Activated naive CD4-positive, alpha-beta T cell treated with anti-CD3 and anti-CD28 coated beads for 36 hours (primary cell): ENCODE measurements around the gene PDAP1. TPM values are rescaled to one million over a fixed set of nuclear protein-coding genes. Genes with fewer than 3 reads are reported as not detected.
A peak's percentile ranks its signal among the peaks of the same experiment; 100 is the strongest.
"Not testable (repeated sequence)": the region's sequence is repeated elsewhere in the genome, so short reads cannot be mapped to it uniquely, and the experiment has no call there.

Experiments
- CTCF ChIA-PET: fragments of 350-600 bp; sonication (Branson Sonifier 250); formaldehyde crosslinking; loops from one replicate; lab custom pipeline; 2021; ENCODE audit warnings: antibody characterized with exemption; lab: Charles Lee
- DNase-seq: peaks from one replicate; pipeline ENCODE4 v3.0.0-alpha.2; 2020
- H3K27ac Mint-ChIP-seq: one replicate; pipeline ENCODE4 v1.8.0; 2021; ENCODE audit warnings: mild to moderate bottlenecking, mixed read lengths
- H3K27me3 Mint-ChIP-seq: one replicate; pipeline ENCODE4 v1.8.0; 2021; ENCODE audit warnings: low read depth, mixed read lengths
- H3K36me3 Mint-ChIP-seq: one replicate; pipeline ENCODE4 v1.8.0; 2021; ENCODE audit warnings: low read depth, mixed read lengths
- H3K4me1 Mint-ChIP-seq: one replicate; pipeline ENCODE4 v1.8.0; 2021; ENCODE audit warnings: low read depth, mixed read lengths
- H3K4me3 Mint-ChIP-seq: one replicate; pipeline ENCODE4 v1.8.0; 2021; ENCODE audit warnings: mild to moderate bottlenecking, moderate library complexity, mixed read lengths
- H3K9me3 Mint-ChIP-seq: one replicate; pipeline ENCODE4 v1.8.0; 2021; ENCODE audit warnings: mixed read lengths
- intact Hi-C: fragments of 100-400 bp; cut with micrococcal nuclease; formaldehyde crosslinking; loops from one replicate; pipeline ENCODE4 v1.15.1; 2023
- total RNA-seq, 2 experiments: library from RNA; stranded (reverse); gene quantifications; one replicate each; pipeline ENCODE4 v1.2.3, GENCODE V29; 2021

PDAP1 gene
- total RNA-seq, 2 experiments from 2014 or later, result 169 to 194 TPM

- Mint-ChIP-seq H3K36me3 (peaks cover 37% of the 10 kb centered on the region), H3K27me3 (no peaks in the 10 kb centered on the region), H3K9me3 (no peaks in the 10 kb centered on the region), H3K27ac (no peak overlapping the region), H3K4me3 (no peak overlapping the region), H3K4me1 (peaks cover 4% of the 10 kb centered on the region)
- intact Hi-C loops, result no loop called here
- DNase-seq, result no peak
- CTCF ChIA-PET, result interaction anchor here (0.6 kb wide), 1 partner anchor 12 kb away, joined by 3 read pairs; the partner anchor contains the start of genes BUD31 and PDAP1
Observed at GRCh38 chr7:99420986-99421385, 12.6 kb upstream of the PDAP1 start.

GRCh38 chr7:99420213-99420612 is 11.8 kb upstream of the PDAP1 start:
- Mint-ChIP-seq H3K27me3 (no peaks in the 10 kb centered on the region), H3K9me3 (no peaks in the 10 kb centered on the region), H3K36me3 (peaks cover 39% of the 10 kb centered on the region), H3K4me1 (peaks cover 6% of the 10 kb centered on the region), H3K4me3 (no peak overlapping the region), H3K27ac (no peak overlapping the region)
- intact Hi-C loops, result no loop called here
- no peak for DNase-seq
- CTCF ChIA-PET, result no interaction called here

DNA sequence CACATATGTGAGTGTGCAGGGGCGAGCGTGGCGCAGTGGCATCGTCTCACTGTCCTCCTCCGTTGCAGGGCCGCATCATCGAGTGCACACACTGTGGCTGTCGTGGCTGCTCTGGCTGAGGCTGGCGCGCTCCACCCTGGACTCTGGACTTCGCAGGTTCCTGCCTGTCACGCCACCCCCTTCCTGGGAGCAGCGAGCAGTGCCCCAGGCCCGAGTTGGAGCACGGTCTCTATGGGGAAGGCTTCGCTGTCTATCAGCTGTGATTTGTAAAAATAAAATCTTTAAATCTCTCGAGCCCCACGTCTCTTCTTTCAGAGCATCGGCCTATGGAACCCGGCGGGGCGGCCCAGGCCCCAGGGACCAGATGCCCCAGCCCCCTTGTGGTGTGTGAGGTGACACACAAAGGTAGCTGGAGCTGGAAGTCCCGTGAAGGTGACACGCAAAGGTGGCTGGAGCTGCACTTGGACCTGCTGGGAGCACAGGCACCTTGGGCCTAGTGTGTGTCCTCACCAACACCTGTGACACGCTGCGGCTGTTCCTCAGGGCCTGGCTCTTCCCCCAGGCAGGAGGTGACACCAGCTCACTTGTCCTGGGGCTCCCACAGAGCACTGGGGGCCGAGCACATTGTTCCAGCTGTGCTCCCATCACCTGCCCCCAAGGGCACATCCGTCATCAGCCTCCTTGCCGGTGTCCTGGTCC is 11.1 kb upstream of the PDAP1 start:
- Mint-ChIP-seq H3K27me3 (no peaks in the 10 kb centered on the region), H3K4me1 (peaks cover 7% of the 10 kb centered on the region), H3K9me3 (no peaks in the 10 kb centered on the region), H3K36me3 (peaks cover 45% of the 10 kb centered on the region), H3K27ac (no peak overlapping the region), H3K4me3 (no peak overlapping the region)
- CTCF ChIA-PET, result no interaction called here
- no peak for DNase-seq
- intact Hi-C loops, result no loop called here

DNA sequence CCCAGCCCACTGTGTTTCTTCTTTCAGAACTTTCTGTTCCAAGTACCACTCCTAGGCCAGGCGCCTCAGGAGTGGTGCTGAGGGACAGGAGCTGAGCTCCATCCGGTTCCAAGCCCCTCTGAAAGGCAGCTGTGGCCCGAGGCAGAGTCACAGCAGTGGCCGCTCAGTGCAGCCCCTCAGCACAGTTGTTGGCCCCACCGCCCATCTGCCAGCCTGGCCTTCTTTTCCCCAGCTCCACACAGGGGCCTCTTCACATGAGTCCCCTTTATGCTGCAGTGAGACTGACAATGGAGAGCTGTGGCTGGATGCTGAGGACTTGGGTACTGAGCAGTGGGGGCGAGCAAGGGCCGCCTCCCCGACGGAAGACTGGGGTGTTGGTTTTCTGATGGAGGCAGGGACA is 9.9 kb upstream of the PDAP1 start:
- Mint-ChIP-seq H3K4me3 (no peak overlapping the region), H3K27ac (no peak overlapping the region), H3K36me3 (peaks cover 48% of the 10 kb centered on the region), H3K27me3 (no peaks in the 10 kb centered on the region), H3K9me3 (no peaks in the 10 kb centered on the region), H3K4me1 (peaks cover 8% of the 10 kb centered on the region)
- DNase-seq, result no peak
- CTCF ChIA-PET, result no interaction called here
- intact Hi-C loops, result no loop called here

DNA sequence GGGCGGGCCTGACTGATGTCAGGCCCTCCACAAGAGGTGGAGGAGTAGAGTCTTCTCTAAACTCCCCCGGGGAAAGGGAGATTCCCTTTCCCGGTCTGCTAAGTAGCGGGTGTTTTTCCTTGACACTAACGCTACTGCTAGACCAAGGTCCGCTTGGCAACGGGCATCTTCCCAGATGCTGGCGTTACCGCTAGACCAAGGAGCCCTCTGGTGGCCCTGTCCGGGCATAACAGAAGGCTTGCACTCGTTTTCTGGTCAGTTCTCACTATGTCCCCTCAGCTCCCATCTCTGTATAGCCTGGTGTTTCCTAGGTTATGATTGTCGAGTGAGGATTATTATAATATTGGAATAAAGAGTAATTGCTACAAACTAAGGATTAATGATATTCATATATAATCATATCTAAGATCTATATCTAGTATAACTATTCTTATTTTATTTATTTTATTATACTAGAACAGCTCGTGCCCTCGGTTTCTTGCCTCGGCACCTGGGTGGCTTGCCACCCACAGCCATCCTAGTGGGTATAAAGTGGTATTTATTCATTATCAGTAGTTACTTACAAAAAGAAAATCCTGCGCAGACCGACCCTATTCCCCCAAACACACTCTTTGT is 7.2 kb upstream of the PDAP1 start:
- H3K4me3 Mint-ChIP-seq, H3K27me3 Mint-ChIP-seq, intact Hi-C loops, H3K27ac Mint-ChIP-seq, H3K9me3 Mint-ChIP-seq: not testable (repeated sequence)
- CTCF ChIA-PET, result interaction anchor here (0.8 to 1.6 kb wide), 2 partner anchors 38 to 51 kb away, joined by 4 read pairs; no protein-coding TSS in a partner anchor
- peak; percentile 47 for DNase-seq
- Mint-ChIP-seq H3K4me1 (peaks cover 18% of the 10 kb centered on the region), H3K36me3 (peaks cover 55% of the 10 kb centered on the region)

DNA sequence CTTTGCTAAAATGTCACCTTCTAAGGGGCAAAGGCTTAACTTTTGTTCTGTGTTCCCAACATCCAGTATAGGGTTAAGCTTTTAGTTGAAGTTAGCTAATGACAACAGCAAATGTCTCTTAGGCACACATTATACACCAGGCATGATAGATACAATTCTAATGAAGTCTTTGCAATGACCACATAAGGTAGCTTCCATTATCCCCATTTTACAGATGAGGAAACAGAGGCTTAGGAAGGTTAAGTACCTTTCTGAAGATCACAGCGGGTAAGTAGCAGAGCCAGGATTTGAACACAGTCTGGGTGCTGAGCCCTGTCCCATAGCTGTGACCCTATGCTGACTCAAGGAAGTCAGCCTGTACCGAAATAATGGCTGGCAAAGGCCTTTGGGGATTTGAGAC is 2.2 kb upstream of the PDAP1 start:
- H3K36me3 Mint-ChIP-seq, result peaks cover 33% of the 10 kb centered on the region
- H3K4me3 Mint-ChIP-seq, result peak overlapping the region; percentile 89
- CTCF ChIA-PET, result interaction anchor here (1.1 kb wide), 1 partner anchor 46 kb away, joined by 4 read pairs; no protein-coding TSS in a partner anchor
- no peak for DNase-seq
- intact Hi-C loops, result no loop called here
- peak overlapping the region; percentile 92 for H3K27ac Mint-ChIP-seq
- no peaks in the 10 kb centered on the region for H3K9me3 Mint-ChIP-seq
- no peaks in the 10 kb centered on the region for H3K27me3 Mint-ChIP-seq
- peaks cover 40% of the 10 kb centered on the region for H3K4me1 Mint-ChIP-seq

DNA sequence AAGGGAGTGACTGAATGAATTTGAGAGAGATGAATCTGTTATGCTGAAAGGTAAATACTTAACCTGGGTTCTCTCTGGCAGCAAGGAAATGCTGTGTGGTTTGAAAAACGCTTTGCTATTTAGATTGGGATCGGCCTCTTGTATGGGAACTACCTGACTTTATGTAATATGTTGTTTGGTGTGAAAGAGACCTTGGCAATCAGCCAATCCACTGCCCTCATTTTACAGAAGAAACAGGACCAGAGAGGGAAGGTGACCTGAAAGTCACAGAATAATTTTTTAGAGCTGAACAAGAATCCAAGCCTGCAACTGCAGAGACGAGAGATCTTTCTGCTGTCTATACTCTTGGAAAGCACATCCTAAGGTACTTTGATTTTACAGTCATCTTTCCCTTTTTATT is 1.4 kb upstream of the PDAP1 start:
- peaks cover 42% of the 10 kb centered on the region for H3K4me1 Mint-ChIP-seq
- peaks cover 30% of the 10 kb centered on the region for H3K36me3 Mint-ChIP-seq
- peak overlapping the region; percentile 89 for H3K4me3 Mint-ChIP-seq
- DNase-seq, result no peak
- CTCF ChIA-PET, result interaction anchor here (0.7 kb wide), 1 partner anchor 148 kb away, joined by 3 read pairs; no protein-coding TSS in a partner anchor
- no peaks in the 10 kb centered on the region for H3K27me3 Mint-ChIP-seq
- no peaks in the 10 kb centered on the region for H3K9me3 Mint-ChIP-seq
- intact Hi-C loops, result loop anchor here (1.0 to 5.0 kb wide), 6 partner anchors 95 to 1019 kb away; partner anchors contain the start of genes MBLAC1, MEPCE, TRIM4 and ZCWPW1
- H3K27ac Mint-ChIP-seq, result peak overlapping the region; percentile 92

GRCh38 chr7:99409192-99409572 is 785 bp upstream of the PDAP1 start:
- peak; percentile 28 for DNase-seq
- Mint-ChIP-seq H3K4me3 (peak overlapping the region; percentile 89), H3K27me3 (no peaks in the 10 kb centered on the region), H3K27ac (peak overlapping the region; percentile 92), H3K9me3 (no peaks in the 10 kb centered on the region), H3K36me3 (peaks cover 28% of the 10 kb centered on the region), H3K4me1 (peaks cover 45% of the 10 kb centered on the region)
- intact Hi-C loops, result loop anchor here (1.0 to 5.0 kb wide), 6 partner anchors 96 to 1020 kb away; partner anchors contain the start of genes MBLAC1, MEPCE, TRIM4 and ZCWPW1
- CTCF ChIA-PET, result interaction anchor here (0.6 to 1.1 kb wide), 6 partner anchors 8 to 1732 kb away, joined by 3 to 5 read pairs (median 3); no protein-coding TSS in a partner anchor

GRCh38 chr7:99407872-99408378 is 472 bp downstream of the PDAP1 start:
- Mint-ChIP-seq H3K9me3 (no peaks in the 10 kb centered on the region), H3K4me3 (peak overlapping the region; percentile 89), H3K27ac (peak overlapping the region; percentile 92), H3K4me1 (peaks cover 48% of the 10 kb centered on the region), H3K27me3 (no peaks in the 10 kb centered on the region), H3K36me3 (peaks cover 35% of the 10 kb centered on the region)
- peak; percentile 49 for DNase-seq
- intact Hi-C loops, result loop anchor here (1.0 to 5.0 kb wide), 13 partner anchors 15 to 1021 kb away; partner anchors contain the start of genes CPSF4, MBLAC1, MEPCE and PTCD1
- CTCF ChIA-PET, result no interaction called here

- H3K36me3 Mint-ChIP-seq, result peaks cover 33% of the 10 kb centered on the region
Observed at GRCh38 chr7:99406557-99406956, 1.8 kb downstream of the PDAP1 start.

GRCh38 chr7:99404977-99405320 is 3.4 kb downstream of the PDAP1 start:
- CTCF ChIA-PET, result no interaction called here
- peaks cover 34% of the 10 kb centered on the region for H3K36me3 Mint-ChIP-seq
- DNase-seq, result no peak

More at GRCh38 chr7:99406557-99406956, 1.8 kb downstream of the PDAP1 start:
- Mint-ChIP-seq H3K4me3 (peak overlapping the region; percentile 89), H3K27me3 (no peaks in the 10 kb centered on the region), H3K4me1 (peaks cover 49% of the 10 kb centered on the region), H3K27ac (peak overlapping the region; percentile 92), H3K9me3 (no peaks in the 10 kb centered on the region)
- DNase-seq, result no peak
- CTCF ChIA-PET, result interaction anchor here (0.6 to 1.2 kb wide), 4 partner anchors 26 to 64 kb away, joined by 3 to 4 read pairs (median 4); no protein-coding TSS in a partner anchor
- intact Hi-C loops, result loop anchor here (5.0 kb wide), 2 partner anchors 151 to 721 kb away; partner anchors contain the start of genes MBLAC1 and ZNF655

More at GRCh38 chr7:99404977-99405320, 3.4 kb downstream of the PDAP1 start:
- Mint-ChIP-seq H3K4me1 (peaks cover 37% of the 10 kb centered on the region), H3K27me3 (no peaks in the 10 kb centered on the region), H3K9me3 (no peaks in the 10 kb centered on the region), H3K27ac (no peak overlapping the region), H3K4me3 (no peak overlapping the region)
- intact Hi-C loops, result loop anchor here (5.0 kb wide), 2 partner anchors 152 to 722 kb away; partner anchors contain the start of genes MBLAC1 and ZNF655
